ENCODE measurements around the gene ANKHD1. TPM values are rescaled to one million over a fixed set of nuclear protein-coding genes. Genes with fewer than 3 reads are reported as not detected.

Gene ANKHD1
- total and polyA plus RNA-seq, 10 donors: 30.5 to 235 (median 157) TPM

- Histone ChIP-seq H3K27ac (peak overlapping the region in 7 of 8 donors; percentile 49 to 89 (median 77)), H3K4me3 (no peak overlapping the region), H3K9me3 (no peaks in the 10 kb centered on the region), H3K36me3 (no peaks in the 10 kb centered on the region), H3K27me3 (replicated peaks in 1 of 7) (no peaks in the 10 kb centered on the region), H3K4me1 (peaks cover 7 to 50% (median 26%) of the 10 kb centered on the region in 6 donors)
- no peak for DNase-seq
- WGBS, 5 donors: 91 to 100% (median 97%) methylated on average over 1 of the region's 1 CpG
- intact Hi-C loops (cut with DNase I; ENCODE audit: low total_unique reads): loop anchor here (5.0 kb wide), 1 partner anchor 40 kb away; no protein-coding TSS in a partner anchor
- TF ChIP-seq CTCF (IDR thresholded peaks at IDR 0.05 in 8 of 11, conservative IDR thresholded peaks at IDR 0.05 in 3 of 11) (no peak), POLR2AphosphoS5 (IDR thresholded peaks at IDR 0.05) (no peak), POLR2A (IDR thresholded peaks at IDR 0.05) (no peak)
Measured at GRCh38 chr5:140587495-140587894, 185.9 kb downstream of the ANKHD1 start.

DNA sequence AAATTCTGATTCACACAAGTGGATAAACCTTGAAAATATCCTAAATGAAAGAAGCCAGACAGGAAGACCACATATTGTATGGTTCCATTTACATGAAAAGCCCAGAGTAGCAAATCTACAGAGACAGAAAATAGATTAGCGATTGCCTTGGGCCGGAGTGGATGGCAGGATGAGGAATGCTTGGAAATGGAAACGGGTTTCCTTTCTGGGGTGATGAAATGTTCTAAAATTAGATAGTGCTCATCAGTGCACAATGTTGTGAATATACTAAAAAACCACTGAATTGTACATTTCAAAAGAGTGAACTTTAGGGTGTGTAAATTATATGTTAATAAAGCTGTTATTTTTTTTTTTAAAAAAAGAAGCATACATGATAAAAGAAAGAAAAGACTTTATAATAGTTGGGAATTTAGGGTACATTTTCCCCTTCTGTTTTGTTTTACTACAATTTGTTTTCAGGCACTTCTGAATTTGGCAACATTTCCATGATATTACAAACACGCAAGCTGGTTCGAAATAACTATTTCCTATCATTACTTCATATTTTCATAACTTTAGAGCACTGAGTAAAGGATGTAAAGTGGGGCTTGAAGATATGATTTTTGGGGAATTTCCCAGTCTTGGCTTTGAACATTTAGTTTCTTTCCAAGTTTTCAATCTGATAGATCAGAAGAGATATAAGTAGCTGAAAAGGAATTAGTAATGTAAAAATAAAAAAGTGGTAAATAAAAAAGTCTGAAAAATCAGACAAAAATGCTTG lies 186.9 kb downstream of the ANKHD1 start:
- TF ChIP-seq POLR2A (IDR thresholded peaks at IDR 0.05) (no peak), CTCF (IDR thresholded peaks at IDR 0.05 in 8 of 11, conservative IDR thresholded peaks at IDR 0.05 in 3 of 11) (no peak), POLR2AphosphoS5 (IDR thresholded peaks at IDR 0.05) (no peak)
- peak overlapping the region; percentile 40 to 89 (median 73) for H3K27ac ChIP-seq
- no peak overlapping the region for H3K4me3 ChIP-seq
- H3K4me1 ChIP-seq: peaks cover 7 to 54% (median 26%) of the 10 kb centered on the region in 6 donors
- WGBS, 5 donors: 28 to 62% (median 42%) methylated on average over 5 of the region's 5 CpGs
- H3K9me3 ChIP-seq: no peaks in the 10 kb centered on the region
- H3K27me3 ChIP-seq (replicated peaks in 1 of 7): no peaks in the 10 kb centered on the region
- H3K36me3 ChIP-seq: no peaks in the 10 kb centered on the region
- no peak for DNase-seq
- intact Hi-C loops (cut with DNase I; ENCODE audit: low total_unique reads): loop anchor here (5.0 kb wide), 1 partner anchor 39 kb away; no protein-coding TSS in a partner anchor

Small RNA genes within 50 kb of the gene (microRNA-seq; reads per million reads assigned to microRNA genes)
- gene MIR6831: 0 reads per million in 3 donors

Small RNA genes within 50 kb of the gene (small RNA-seq; reads per million reads assigned to genes)
- 0 to 0.29 (median 0.14) reads per million in 4 donors for gene RF00279
- gene RF00443: 0 reads per million in 4 donors
- 0 reads per million in 4 donors for gene RNU4-14P

Other genes starting within 250 kb of the ANKHD1 start
- 10 to 100 TPM; 28.5 to 78.3 (median 43.2) TPM for gene CYSTM1, start 226.6 kb upstream of the ANKHD1 start, total RNA-seq
- 10 to 100 TPM; 25.8 to 47.1 (median 33.4) TPM for gene CYSTM1, start 226.6 kb upstream of the ANKHD1 start, polyA plus RNA-seq
- gene PFDN1, start 98.7 kb upstream of the ANKHD1 start, total RNA-seq: 10 to 100 TPM; 38.0 to 77.3 (median 41.2) TPM
- 10 to 100 TPM; 62.8 to 82.1 (median 77.9) TPM for gene PFDN1, start 98.7 kb upstream of the ANKHD1 start, polyA plus RNA-seq
- gene HBEGF, start 55.2 kb upstream of the ANKHD1 start, total RNA-seq: 10 to 100 TPM in 2 of 7 donors, 1 to 10 TPM in 5; 4.2 to 16.2 (median 8.9) TPM
- gene HBEGF, start 55.2 kb upstream of the ANKHD1 start, polyA plus RNA-seq: 1 to 10 TPM; 1.2 to 2.7 (median 1.7) TPM
- under 1 TPM in 4 of 7 donors, not detected in 3; 0.10 to 0.54 (median 0.16) TPM for gene SLC4A9, start 41.6 kb upstream of the ANKHD1 start, total RNA-seq
- gene SLC4A9, start 41.6 kb upstream of the ANKHD1 start, polyA plus RNA-seq: under 1 TPM; 0.03 to 0.05 (median 0.04) TPM
- gene EIF4EBP3, start 145.8 kb downstream of the ANKHD1 start, total RNA-seq: 10 to 100 TPM; 11.5 to 24.5 (median 16.2) TPM
- 10 to 100 TPM; 60.9 to 75.6 (median 61.6) TPM for gene EIF4EBP3, start 145.8 kb downstream of the ANKHD1 start, polyA plus RNA-seq
- gene SRA1, start 155.6 kb downstream of the ANKHD1 start, total RNA-seq: 10 to 100 TPM; 22.9 to 33.5 (median 25.4) TPM
- 10 to 100 TPM; 32.6 to 42.1 (median 36.6) TPM for gene SRA1, start 155.6 kb downstream of the ANKHD1 start, polyA plus RNA-seq
- gene APBB3, start 162.8 kb downstream of the ANKHD1 start, total RNA-seq: 10 to 100 TPM; 31.9 to 57.8 (median 42.2) TPM
- gene APBB3, start 162.8 kb downstream of the ANKHD1 start, polyA plus RNA-seq: 10 to 100 TPM; 26.0 to 43.4 (median 41.0) TPM
- gene SLC35A4, start 163.0 kb downstream of the ANKHD1 start, total RNA-seq: 10 to 100 TPM; 44.1 to 64.0 (median 58.7) TPM
- gene SLC35A4, start 163.0 kb downstream of the ANKHD1 start, polyA plus RNA-seq: 10 to 100 TPM; 23.3 to 40.8 (median 27.7) TPM
- gene CD14, start 231.3 kb downstream of the ANKHD1 start, total RNA-seq: 100 to 1,000 TPM in 4 of 7 donors, 10 to 100 TPM in 3; 80.2 to 209 (median 101) TPM
- 10 to 100 TPM; 40.2 to 60.9 (median 48.9) TPM for gene CD14, start 231.3 kb downstream of the ANKHD1 start, polyA plus RNA-seq
- 10 to 100 TPM; 18.3 to 55.2 (median 24.5) TPM for gene TMCO6, start 237.6 kb downstream of the ANKHD1 start, total RNA-seq
- gene TMCO6, start 237.6 kb downstream of the ANKHD1 start, polyA plus RNA-seq: 10 to 100 TPM; 12.0 to 21.0 (median 18.2) TPM
- gene NDUFA2, start 245.8 kb downstream of the ANKHD1 start, total RNA-seq: 10 to 100 TPM; 35.1 to 61.4 (median 46.9) TPM
- gene NDUFA2, start 245.8 kb downstream of the ANKHD1 start, polyA plus RNA-seq: 100 to 1,000 TPM; 211 to 237 (median 216) TPM
- gene IK, start 246.0 kb downstream of the ANKHD1 start, total RNA-seq: 100 to 1,000 TPM in 2 of 7 donors, 10 to 100 TPM in 5; 77.2 to 139 (median 90.4) TPM
- 10 to 100 TPM; 61.1 to 68.0 (median 64.4) TPM for gene IK, start 246.0 kb downstream of the ANKHD1 start, polyA plus RNA-seq